ENCODE measurements around the gene DOLPP1. TPM values are rescaled to one million over a fixed set of nuclear protein-coding genes. Genes with fewer than 3 reads are reported as not detected.

DOLPP1 gene
- total RNA-seq, 1 experiment from 2014 or later = 16.1 TPM

- intact Hi-C loops (cut with micrococcal nuclease; ENCODE audit: unreplicated experiment) = no loop called here
- Mint-ChIP-seq H3K27me3 (ENCODE audit: unreplicated experiment) (no peaks in the 10 kb centered on the region), H3K9me3 (ENCODE audit: low read depth, unreplicated experiment) (no peaks in the 10 kb centered on the region), H3K27ac (ENCODE audit: unreplicated experiment) (no peak overlapping the region), H3K4me3 (ENCODE audit: low read depth, unreplicated experiment) (peak overlapping the region; percentile 92), H3K4me1 (ENCODE audit: low read depth, unreplicated experiment) (peaks cover 15% of the 10 kb centered on the region), H3K36me3 (ENCODE audit: insufficient read depth, unreplicated experiment) (peaks cover 21% of the 10 kb centered on the region)
- CTCF ChIA-PET = no interaction called here
- DNase-seq = no peak
- TF ChIP-seq, protein P1, sequence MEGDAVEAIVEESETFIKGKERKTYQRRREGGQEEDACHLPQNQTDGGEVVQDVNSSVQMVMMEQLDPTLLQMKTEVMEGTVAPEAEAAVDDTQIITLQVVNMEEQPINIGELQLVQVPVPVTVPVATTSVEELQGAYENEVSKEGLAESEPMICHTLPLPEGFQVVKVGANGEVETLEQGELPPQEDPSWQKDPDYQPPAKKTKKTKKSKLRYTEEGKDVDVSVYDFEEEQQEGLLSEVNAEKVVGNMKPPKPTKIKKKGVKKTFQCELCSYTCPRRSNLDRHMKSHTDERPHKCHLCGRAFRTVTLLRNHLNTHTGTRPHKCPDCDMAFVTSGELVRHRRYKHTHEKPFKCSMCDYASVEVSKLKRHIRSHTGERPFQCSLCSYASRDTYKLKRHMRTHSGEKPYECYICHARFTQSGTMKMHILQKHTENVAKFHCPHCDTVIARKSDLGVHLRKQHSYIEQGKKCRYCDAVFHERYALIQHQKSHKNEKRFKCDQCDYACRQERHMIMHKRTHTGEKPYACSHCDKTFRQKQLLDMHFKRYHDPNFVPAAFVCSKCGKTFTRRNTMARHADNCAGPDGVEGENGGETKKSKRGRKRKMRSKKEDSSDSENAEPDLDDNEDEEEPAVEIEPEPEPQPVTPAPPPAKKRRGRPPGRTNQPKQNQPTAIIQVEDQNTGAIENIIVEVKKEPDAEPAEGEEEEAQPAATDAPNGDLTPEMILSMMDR (IDR thresholded peaks at IDR 0.05; ENCODE audit: unreplicated experiment) = no peak
- BruUV-seq (replicated peaks) = no TSS peak
Observed at GRCh38 chr9:129037767-129038098, 43.2 kb upstream of the DOLPP1 start.

DNA sequence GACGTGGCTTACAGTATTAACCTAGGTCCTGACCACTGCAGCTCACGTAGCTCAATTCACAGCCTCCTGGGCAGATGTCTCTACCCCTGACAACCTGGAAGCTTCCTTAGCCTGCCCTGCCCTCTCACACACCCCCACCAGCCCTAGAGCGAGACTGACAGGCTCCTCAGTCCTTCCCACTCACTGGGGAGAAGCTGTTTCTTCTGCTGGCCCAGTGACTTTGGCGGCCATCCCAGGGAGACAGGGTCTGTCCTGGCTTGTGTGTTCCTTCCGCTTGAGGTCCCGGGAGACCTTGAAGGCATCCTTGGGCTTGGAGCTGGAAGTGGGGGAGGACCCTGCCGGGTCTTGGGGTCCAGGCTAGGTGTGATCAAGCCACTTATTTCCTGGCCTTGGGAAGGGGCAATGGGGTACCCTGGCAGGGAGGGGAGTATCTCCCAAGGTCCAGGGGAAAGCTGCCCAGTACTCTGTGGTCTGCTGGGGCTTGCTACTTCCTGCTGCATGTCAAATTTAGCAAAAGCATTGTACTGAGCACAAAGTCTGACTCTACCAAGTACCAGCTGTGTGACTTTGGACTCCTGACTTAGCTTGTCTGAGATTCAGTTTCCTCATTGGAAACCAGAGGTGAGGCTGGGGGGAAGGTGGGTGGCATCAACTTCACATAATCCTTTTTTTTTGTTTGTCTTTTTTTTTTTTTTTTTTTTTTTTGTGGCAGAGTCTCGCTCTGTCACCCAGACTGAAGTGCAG is 42.6 kb upstream of the DOLPP1 start:
- Mint-ChIP-seq H3K27ac (ENCODE audit: unreplicated experiment) (no peak overlapping the region), H3K4me1 (ENCODE audit: low read depth, unreplicated experiment) (peaks cover 15% of the 10 kb centered on the region), H3K36me3 (ENCODE audit: insufficient read depth, unreplicated experiment) (peaks cover 24% of the 10 kb centered on the region), H3K27me3 (ENCODE audit: unreplicated experiment) (no peaks in the 10 kb centered on the region), H3K4me3 (ENCODE audit: low read depth, unreplicated experiment) (peak overlapping the region; percentile 92), H3K9me3 (ENCODE audit: low read depth, unreplicated experiment) (no peaks in the 10 kb centered on the region)
- TF ChIP-seq, protein P1 (IDR thresholded peaks at IDR 0.05; ENCODE audit: unreplicated experiment) = no peak
- TSS peak; percentile 28 for BruUV-seq (replicated peaks)
- CTCF ChIA-PET = interaction anchor here (0.6 to 0.7 kb wide), 2 partner anchors 26 to 581 kb away, joined by 3 to 4 read pairs; no protein-coding TSS in a partner anchor
- intact Hi-C loops (cut with micrococcal nuclease; ENCODE audit: unreplicated experiment) = no loop called here
- no peak for DNase-seq

- Mint-ChIP-seq H3K27ac (ENCODE audit: unreplicated experiment) (no peak overlapping the region), H3K36me3 (ENCODE audit: insufficient read depth, unreplicated experiment) (peaks cover 24% of the 10 kb centered on the region), H3K9me3 (ENCODE audit: low read depth, unreplicated experiment) (no peaks in the 10 kb centered on the region), H3K4me3 (ENCODE audit: low read depth, unreplicated experiment) (no peak overlapping the region), H3K4me1 (ENCODE audit: low read depth, unreplicated experiment) (peaks cover 15% of the 10 kb centered on the region), H3K27me3 (ENCODE audit: unreplicated experiment) (no peaks in the 10 kb centered on the region)
- CTCF ChIA-PET = no interaction called here
- BruUV-seq (replicated peaks) = no TSS peak
- TF ChIP-seq, protein P1 (IDR thresholded peaks at IDR 0.05; ENCODE audit: unreplicated experiment) = no peak
- no peak for DNase-seq
- intact Hi-C loops (cut with micrococcal nuclease; ENCODE audit: unreplicated experiment) = no loop called here
Observed at GRCh38 chr9:129040113-129040643, 40.7 kb upstream of the DOLPP1 start.

DNA sequence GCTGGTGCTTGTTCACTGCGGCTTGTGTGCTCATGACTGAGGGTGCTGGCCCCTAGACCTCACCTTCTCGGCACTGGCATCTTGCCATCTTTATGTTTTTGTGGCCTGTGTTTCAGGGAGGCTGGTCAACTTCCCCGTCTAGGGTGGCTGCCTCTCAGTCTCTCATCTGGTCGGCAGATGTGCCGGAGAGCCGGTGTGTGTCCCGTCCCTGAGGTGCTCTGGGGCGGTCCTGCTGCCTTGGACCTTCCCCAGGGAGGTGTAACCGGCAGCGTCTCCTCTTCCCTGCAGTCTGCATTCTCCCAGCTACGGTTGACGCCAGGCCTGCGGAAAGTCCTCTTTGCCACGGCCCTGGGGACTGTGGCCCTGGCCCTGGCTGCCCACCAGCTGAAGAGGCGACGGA is 38.9 kb upstream of the DOLPP1 start:
- no peaks in the 10 kb centered on the region for H3K27me3 Mint-ChIP-seq (ENCODE audit: unreplicated experiment)
- no peak for DNase-seq
- H3K4me3 Mint-ChIP-seq (ENCODE audit: low read depth, unreplicated experiment) = no peak overlapping the region
- intact Hi-C loops (cut with micrococcal nuclease; ENCODE audit: unreplicated experiment) = no loop called here
- no TSS peak for BruUV-seq (replicated peaks)
- peaks cover 12% of the 10 kb centered on the region for H3K4me1 Mint-ChIP-seq (ENCODE audit: low read depth, unreplicated experiment)
- H3K27ac Mint-ChIP-seq (ENCODE audit: unreplicated experiment) = no peak overlapping the region
- TF ChIP-seq, protein P1 (IDR thresholded peaks at IDR 0.05; ENCODE audit: unreplicated experiment) = no peak
- CTCF ChIA-PET = no interaction called here
- peaks cover 10% of the 10 kb centered on the region for H3K36me3 Mint-ChIP-seq (ENCODE audit: insufficient read depth, unreplicated experiment)
- no peaks in the 10 kb centered on the region for H3K9me3 Mint-ChIP-seq (ENCODE audit: low read depth, unreplicated experiment)
